H1 (cell line): ENCODE results near the gene MPEG1. TPM values are rescaled to one million over a fixed set of nuclear protein-coding genes. Genes with fewer than 3 reads are reported as not detected.

ENCODE experiments used
- CEBPB ChIP-seq: IDR thresholded peaks from 2 replicates; pipeline ENCODE4 v1.6.1; 2012; ENCODE audit warnings: low read depth, low read length
- CHD2 ChIP-seq: IDR thresholded peaks from 2 replicates; pipeline ENCODE4 v1.6.1; 2012; ENCODE audit warnings: low read length, improper control_type of control experiment
- HDAC2 ChIP-seq, 2 experiments: fragments of 300-600 bp in 1 of 2; sonication (generic) in 1 of 2; IDR thresholded peaks; 2 replicates each; pipeline ENCODE4 v1.6.1; 2011 to 2012; ENCODE audit warnings: low read depth in 2 of 2, low read length in 2 of 2, mild to moderate bottlenecking in 2 of 2, moderate library complexity in 2 of 2, borderline replicate concordance in 1 of 2, inconsistent platforms in 1 of 2
- NANOG ChIP-seq: IDR thresholded peaks from 2 replicates; pipeline ENCODE4 v1.6.1; 2011; ENCODE audit warnings: low read length, low read depth, mild to moderate bottlenecking, inconsistent platforms; ENCODE audit not compliant: insufficient read depth, poor library complexity, severe bottlenecking
- SAP30 ChIP-seq: fragments of 300-600 bp; sonication (generic); IDR thresholded peaks from 2 replicates; pipeline ENCODE4 v1.7.1; 2012; ENCODE audit warnings: low read length, moderate library complexity, mild to moderate bottlenecking, inconsistent platforms; ENCODE audit not compliant: insufficient read depth, insufficient replicate concordance
- SIN3A ChIP-seq, 2 experiments: IDR thresholded peaks in 1 of 2; conservative IDR thresholded peaks in 1 of 2; 2 replicates each; pipeline ENCODE4 v1.6.1; 2011 to 2012; ENCODE audit warnings: low read length in 2 of 2, improper control_type of control experiment in 1 of 2, low read depth in 1 of 2, mild to moderate bottlenecking in 1 of 2
- SIX5 ChIP-seq: IDR thresholded peaks from 2 replicates; pipeline ENCODE4 v1.6.1; 2011; ENCODE audit warnings: mild to moderate bottlenecking, low read depth, low read length
- TAF7 ChIP-seq: optimal IDR thresholded peaks from 2 replicates; pipeline ENCODE3; 2011; ENCODE audit warnings: low read depth, mild to moderate bottlenecking, inconsistent platforms, low read length, moderate library complexity, borderline replicate concordance
- polyA plus RNA-seq, 7 experiments: library from polyadenylated mRNA; depleted of rRNA in 3 of 7; stranded (reverse) in 5 of 7; unstranded in 2 of 7; fragments of >200 nt in 5 of 7; fragments of 200-250 nt in 2 of 7; gene quantifications; 1 replicate in 5 of 7; 2 replicates in 1 of 7; 4 replicates in 1 of 7; pipeline versions ENCODE4 v1.2.1 to v1.2.3, GENCODE V29; 2011 to 2013; ENCODE audit warnings: missing spikeins in 2 of 7, mixed read lengths in 2 of 7
- total RNA-seq: library from RNA; stranded (reverse); fragmentation: NEBNext Ultra II Directional; extraction: Animal tissue kit (Norgen Biotek cat#: 25700); gene quantifications from 2 replicates; pipeline ENCODE4 v1.2.1, GENCODE V29; 2021
- TF ChIP-seq, protein P1 (sequence below): fragments of 300-600 bp; sonication (generic); IDR thresholded peaks from 2 replicates; pipeline ENCODE4 v1.7.1; 2012; ENCODE audit warnings: low read length, moderate library complexity, mild to moderate bottlenecking, inconsistent platforms; ENCODE audit not compliant: insufficient replicate concordance
- TF ChIP-seq, protein P2 (sequence below): IDR thresholded peaks from 2 replicates; pipeline ENCODE4 v1.6.1; 2011; ENCODE audit warnings: low read length, improper control_type of control experiment

Gene MPEG1
- total and polyA plus RNA-seq, 2 of the 8 experiments (the other 6 are each of a cell fraction or from before 2014, with no cell fraction given), result not detected

DNA sequence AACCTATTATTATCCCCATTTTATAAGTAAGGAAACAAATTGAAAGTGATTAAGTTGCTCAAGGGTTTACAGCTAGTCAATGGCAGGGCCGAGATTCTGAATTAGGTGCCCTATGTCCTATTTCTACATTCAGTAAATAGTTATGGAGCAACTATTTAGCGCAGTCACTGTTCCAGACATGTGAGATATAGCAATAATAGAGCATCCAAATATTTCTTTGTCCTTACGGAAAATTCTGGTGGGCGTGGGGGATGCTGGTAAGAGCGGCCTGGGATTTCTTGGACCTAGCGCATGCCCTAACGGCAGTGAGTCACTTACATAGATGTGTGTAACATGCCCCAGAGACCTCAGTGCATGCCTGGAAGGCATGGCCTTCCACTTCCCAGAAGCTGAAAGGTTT is 36.4 kb downstream of the MPEG1 start (continued):
- TF ChIP-seq, protein P1, sequence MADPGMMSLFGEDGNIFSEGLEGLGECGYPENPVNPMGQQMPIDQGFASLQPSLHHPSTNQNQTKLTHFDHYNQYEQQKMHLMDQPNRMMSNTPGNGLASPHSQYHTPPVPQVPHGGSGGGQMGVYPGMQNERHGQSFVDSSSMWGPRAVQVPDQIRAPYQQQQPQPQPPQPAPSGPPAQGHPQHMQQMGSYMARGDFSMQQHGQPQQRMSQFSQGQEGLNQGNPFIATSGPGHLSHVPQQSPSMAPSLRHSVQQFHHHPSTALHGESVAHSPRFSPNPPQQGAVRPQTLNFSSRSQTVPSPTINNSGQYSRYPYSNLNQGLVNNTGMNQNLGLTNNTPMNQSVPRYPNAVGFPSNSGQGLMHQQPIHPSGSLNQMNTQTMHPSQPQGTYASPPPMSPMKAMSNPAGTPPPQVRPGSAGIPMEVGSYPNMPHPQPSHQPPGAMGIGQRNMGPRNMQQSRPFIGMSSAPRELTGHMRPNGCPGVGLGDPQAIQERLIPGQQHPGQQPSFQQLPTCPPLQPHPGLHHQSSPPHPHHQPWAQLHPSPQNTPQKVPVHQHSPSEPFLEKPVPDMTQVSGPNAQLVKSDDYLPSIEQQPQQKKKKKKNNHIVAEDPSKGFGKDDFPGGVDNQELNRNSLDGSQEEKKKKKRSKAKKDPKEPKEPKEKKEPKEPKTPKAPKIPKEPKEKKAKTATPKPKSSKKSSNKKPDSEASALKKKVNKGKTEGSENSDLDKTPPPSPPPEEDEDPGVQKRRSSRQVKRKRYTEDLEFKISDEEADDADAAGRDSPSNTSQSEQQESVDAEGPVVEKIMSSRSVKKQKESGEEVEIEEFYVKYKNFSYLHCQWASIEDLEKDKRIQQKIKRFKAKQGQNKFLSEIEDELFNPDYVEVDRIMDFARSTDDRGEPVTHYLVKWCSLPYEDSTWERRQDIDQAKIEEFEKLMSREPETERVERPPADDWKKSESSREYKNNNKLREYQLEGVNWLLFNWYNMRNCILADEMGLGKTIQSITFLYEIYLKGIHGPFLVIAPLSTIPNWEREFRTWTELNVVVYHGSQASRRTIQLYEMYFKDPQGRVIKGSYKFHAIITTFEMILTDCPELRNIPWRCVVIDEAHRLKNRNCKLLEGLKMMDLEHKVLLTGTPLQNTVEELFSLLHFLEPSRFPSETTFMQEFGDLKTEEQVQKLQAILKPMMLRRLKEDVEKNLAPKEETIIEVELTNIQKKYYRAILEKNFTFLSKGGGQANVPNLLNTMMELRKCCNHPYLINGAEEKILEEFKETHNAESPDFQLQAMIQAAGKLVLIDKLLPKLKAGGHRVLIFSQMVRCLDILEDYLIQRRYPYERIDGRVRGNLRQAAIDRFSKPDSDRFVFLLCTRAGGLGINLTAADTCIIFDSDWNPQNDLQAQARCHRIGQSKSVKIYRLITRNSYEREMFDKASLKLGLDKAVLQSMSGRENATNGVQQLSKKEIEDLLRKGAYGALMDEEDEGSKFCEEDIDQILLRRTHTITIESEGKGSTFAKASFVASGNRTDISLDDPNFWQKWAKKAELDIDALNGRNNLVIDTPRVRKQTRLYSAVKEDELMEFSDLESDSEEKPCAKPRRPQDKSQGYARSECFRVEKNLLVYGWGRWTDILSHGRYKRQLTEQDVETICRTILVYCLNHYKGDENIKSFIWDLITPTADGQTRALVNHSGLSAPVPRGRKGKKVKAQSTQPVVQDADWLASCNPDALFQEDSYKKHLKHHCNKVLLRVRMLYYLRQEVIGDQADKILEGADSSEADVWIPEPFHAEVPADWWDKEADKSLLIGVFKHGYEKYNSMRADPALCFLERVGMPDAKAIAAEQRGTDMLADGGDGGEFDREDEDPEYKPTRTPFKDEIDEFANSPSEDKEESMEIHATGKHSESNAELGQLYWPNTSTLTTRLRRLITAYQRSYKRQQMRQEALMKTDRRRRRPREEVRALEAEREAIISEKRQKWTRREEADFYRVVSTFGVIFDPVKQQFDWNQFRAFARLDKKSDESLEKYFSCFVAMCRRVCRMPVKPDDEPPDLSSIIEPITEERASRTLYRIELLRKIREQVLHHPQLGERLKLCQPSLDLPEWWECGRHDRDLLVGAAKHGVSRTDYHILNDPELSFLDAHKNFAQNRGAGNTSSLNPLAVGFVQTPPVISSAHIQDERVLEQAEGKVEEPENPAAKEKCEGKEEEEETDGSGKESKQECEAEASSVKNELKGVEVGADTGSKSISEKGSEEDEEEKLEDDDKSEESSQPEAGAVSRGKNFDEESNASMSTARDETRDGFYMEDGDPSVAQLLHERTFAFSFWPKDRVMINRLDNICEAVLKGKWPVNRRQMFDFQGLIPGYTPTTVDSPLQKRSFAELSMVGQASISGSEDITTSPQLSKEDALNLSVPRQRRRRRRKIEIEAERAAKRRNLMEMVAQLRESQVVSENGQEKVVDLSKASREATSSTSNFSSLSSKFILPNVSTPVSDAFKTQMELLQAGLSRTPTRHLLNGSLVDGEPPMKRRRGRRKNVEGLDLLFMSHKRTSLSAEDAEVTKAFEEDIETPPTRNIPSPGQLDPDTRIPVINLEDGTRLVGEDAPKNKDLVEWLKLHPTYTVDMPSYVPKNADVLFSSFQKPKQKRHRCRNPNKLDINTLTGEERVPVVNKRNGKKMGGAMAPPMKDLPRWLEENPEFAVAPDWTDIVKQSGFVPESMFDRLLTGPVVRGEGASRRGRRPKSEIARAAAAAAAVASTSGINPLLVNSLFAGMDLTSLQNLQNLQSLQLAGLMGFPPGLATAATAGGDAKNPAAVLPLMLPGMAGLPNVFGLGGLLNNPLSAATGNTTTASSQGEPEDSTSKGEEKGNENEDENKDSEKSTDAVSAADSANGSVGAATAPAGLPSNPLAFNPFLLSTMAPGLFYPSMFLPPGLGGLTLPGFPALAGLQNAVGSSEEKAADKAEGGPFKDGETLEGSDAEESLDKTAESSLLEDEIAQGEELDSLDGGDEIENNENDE, result no peak
- TF ChIP-seq, protein P2, sequence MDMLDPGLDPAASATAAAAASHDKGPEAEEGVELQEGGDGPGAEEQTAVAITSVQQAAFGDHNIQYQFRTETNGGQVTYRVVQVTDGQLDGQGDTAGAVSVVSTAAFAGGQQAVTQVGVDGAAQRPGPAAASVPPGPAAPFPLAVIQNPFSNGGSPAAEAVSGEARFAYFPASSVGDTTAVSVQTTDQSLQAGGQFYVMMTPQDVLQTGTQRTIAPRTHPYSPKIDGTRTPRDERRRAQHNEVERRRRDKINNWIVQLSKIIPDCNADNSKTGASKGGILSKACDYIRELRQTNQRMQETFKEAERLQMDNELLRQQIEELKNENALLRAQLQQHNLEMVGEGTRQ, result no peak
- TF ChIP-seq TAF7 (no peak), NANOG (no peak), SIX5 (no peak), SAP30 (no peak), SIN3A (conservative IDR thresholded peaks at IDR 0.05 in 1 of 2, IDR thresholded peaks at IDR 0.05 in 1 of 2; ENCODE audit: low read depth in 1 of 2, low read length in 2 of 2) (no peak), CEBPB (no peak), CHD2 (no peak), HDAC2 (IDR thresholded peaks at IDR 0.05; ENCODE audit: borderline replicate concordance in 1 of 2, low read depth in 2 of 2, low read length in 2 of 2) (no peak)
